ENCODE results near the gene METTL8. TPM values are rescaled to one million over a fixed set of nuclear protein-coding genes. Genes with fewer than 3 reads are reported as not detected.

Gene METTL8
- total RNA-seq, 1 experiment from 2014 or later: 59.1 TPM

DNA sequence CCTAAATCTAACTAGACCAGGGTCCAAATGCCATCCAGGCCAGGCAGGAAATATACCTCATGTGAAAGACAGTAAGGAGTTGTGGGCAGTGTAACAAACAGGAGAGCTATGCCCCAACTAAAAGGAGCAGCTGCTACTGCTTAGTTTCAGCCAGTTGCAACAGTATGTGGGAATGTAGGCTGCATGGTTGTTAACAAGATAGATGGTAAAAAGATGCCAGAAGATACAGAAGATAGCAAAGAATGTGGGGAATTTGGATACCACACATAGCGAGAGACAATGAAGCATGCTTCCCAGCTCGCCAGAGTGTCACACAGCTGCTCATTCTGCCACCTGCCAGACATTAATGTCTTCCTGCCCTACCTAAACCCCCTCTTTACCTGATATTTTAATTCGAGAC lies 49.1 kb upstream of the METTL8 start:
- DNase-seq (ENCODE audit: low spot score) (no peak), ATAC-seq (peak; percentile 91)
- Mint-ChIP-seq H3K4me3 (no peak overlapping the region), H3K36me3 (peaks cover 19% of the 10 kb centered on the region), H3K9me3 (no peaks in the 10 kb centered on the region), H3K27me3 (ENCODE audit: low read depth) (no peaks in the 10 kb centered on the region), H3K4me1 (peaks cover 17% of the 10 kb centered on the region), H3K27ac (peak overlapping the region; percentile 82)
- TF ChIP-seq TEAD4 (CRISPR knock-in tag; IDR thresholded peaks at IDR 0.05) (peak; percentile 24; the same call in 1 of the 2 replicates), ESRRA (CRISPR knock-in tag; IDR thresholded peaks at IDR 0.05; ENCODE audit: borderline replicate concordance) (no peak), NR2C2 (CRISPR knock-in tag; IDR thresholded peaks at IDR 0.05) (no peak), GRHL2 (CRISPR knock-in tag; IDR thresholded peaks at IDR 0.05; ENCODE audit: insufficient replicate concordance, severe bottlenecking) (no peak), NFYB (CRISPR knock-in tag; conservative IDR thresholded peaks at IDR 0.05; ENCODE audit: low read depth) (no peak)
- TF ChIP-seq, protein P1, sequence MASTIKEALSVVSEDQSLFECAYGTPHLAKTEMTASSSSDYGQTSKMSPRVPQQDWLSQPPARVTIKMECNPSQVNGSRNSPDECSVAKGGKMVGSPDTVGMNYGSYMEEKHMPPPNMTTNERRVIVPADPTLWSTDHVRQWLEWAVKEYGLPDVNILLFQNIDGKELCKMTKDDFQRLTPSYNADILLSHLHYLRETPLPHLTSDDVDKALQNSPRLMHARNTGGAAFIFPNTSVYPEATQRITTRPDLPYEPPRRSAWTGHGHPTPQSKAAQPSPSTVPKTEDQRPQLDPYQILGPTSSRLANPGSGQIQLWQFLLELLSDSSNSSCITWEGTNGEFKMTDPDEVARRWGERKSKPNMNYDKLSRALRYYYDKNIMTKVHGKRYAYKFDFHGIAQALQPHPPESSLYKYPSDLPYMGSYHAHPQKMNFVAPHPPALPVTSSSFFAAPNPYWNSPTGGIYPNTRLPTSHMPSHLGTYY (CRISPR knock-in tag; IDR thresholded peaks at IDR 0.05): no peak
- CTCF ChIA-PET: interaction anchor here (0.7 to 1.3 kb wide), 3 partner anchors 8 to 510 kb away, joined by 3 to 6 read pairs (median 3); no protein-coding TSS in a partner anchor
- POLR2A ChIA-PET: no interaction called here

DNA sequence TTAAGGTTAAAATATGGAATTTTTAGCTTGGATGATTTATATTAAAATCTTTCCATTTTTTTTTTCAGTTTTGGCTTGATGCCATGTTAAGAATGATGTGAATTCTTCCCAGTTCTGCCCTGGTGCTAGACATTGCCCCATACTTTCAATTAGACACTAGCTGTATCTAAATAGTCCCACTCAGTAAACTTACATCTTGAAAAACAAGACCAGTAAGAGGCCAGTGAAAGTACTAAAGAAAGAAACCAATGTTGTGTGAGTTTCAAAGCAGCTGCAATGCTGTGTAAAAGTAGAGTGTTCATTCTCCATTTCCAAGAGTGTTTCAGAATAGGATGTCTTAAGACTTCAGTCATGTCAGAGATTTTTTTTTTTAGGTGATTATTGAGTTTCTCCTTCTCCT lies 48.5 kb upstream of the METTL8 start:
- ChIA-PET CTCF (interaction anchor here (0.7 to 1.3 kb wide), 4 partner anchors 9 to 510 kb away, joined by 3 to 6 read pairs (median 3); no protein-coding TSS in a partner anchor), POLR2A (no interaction called here)
- ATAC-seq (no peak), DNase-seq (ENCODE audit: low spot score) (no peak)
- H3K27me3 Mint-ChIP-seq (ENCODE audit: low read depth): no peaks in the 10 kb centered on the region
- H3K4me1 Mint-ChIP-seq: peaks cover 17% of the 10 kb centered on the region
- peaks cover 19% of the 10 kb centered on the region for H3K36me3 Mint-ChIP-seq
- H3K9me3 Mint-ChIP-seq: no peaks in the 10 kb centered on the region
- no peak overlapping the region for H3K4me3 Mint-ChIP-seq
- peak overlapping the region; percentile 82 for H3K27ac Mint-ChIP-seq
- TF ChIP-seq, protein P2, sequence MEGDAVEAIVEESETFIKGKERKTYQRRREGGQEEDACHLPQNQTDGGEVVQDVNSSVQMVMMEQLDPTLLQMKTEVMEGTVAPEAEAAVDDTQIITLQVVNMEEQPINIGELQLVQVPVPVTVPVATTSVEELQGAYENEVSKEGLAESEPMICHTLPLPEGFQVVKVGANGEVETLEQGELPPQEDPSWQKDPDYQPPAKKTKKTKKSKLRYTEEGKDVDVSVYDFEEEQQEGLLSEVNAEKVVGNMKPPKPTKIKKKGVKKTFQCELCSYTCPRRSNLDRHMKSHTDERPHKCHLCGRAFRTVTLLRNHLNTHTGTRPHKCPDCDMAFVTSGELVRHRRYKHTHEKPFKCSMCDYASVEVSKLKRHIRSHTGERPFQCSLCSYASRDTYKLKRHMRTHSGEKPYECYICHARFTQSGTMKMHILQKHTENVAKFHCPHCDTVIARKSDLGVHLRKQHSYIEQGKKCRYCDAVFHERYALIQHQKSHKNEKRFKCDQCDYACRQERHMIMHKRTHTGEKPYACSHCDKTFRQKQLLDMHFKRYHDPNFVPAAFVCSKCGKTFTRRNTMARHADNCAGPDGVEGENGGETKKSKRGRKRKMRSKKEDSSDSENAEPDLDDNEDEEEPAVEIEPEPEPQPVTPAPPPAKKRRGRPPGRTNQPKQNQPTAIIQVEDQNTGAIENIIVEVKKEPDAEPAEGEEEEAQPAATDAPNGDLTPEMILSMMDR (IDR thresholded peaks at IDR 0.05): no peak
- TF ChIP-seq, protein P3, sequence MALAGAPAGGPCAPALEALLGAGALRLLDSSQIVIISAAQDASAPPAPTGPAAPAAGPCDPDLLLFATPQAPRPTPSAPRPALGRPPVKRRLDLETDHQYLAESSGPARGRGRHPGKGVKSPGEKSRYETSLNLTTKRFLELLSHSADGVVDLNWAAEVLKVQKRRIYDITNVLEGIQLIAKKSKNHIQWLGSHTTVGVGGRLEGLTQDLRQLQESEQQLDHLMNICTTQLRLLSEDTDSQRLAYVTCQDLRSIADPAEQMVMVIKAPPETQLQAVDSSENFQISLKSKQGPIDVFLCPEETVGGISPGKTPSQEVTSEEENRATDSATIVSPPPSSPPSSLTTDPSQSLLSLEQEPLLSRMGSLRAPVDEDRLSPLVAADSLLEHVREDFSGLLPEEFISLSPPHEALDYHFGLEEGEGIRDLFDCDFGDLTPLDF (CRISPR knock-in tag; IDR thresholded peaks at IDR 0.05): no peak
- TF ChIP-seq, protein P4, sequence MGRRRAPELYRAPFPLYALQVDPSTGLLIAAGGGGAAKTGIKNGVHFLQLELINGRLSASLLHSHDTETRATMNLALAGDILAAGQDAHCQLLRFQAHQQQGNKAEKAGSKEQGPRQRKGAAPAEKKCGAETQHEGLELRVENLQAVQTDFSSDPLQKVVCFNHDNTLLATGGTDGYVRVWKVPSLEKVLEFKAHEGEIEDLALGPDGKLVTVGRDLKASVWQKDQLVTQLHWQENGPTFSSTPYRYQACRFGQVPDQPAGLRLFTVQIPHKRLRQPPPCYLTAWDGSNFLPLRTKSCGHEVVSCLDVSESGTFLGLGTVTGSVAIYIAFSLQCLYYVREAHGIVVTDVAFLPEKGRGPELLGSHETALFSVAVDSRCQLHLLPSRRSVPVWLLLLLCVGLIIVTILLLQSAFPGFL (CRISPR knock-in tag; IDR thresholded peaks at IDR 0.05; ENCODE audit: borderline replicate concordance): no peak
- TF ChIP-seq FOXK1 (CRISPR knock-in tag; IDR thresholded peaks at IDR 0.05): no peak
- no peak for TF ChIP-seq KAT7 (CRISPR knock-in tag; IDR thresholded peaks at IDR 0.05; ENCODE audit: borderline replicate concordance)
- TF ChIP-seq PRRX2 (CRISPR knock-in tag; IDR thresholded peaks at IDR 0.05): no peak
- no peak for TF ChIP-seq SP1 (CRISPR knock-in tag; conservative IDR thresholded peaks at IDR 0.05)
- no peak for TF ChIP-seq EMX1 (CRISPR knock-in tag; IDR thresholded peaks at IDR 0.05)
- TF ChIP-seq, protein P5, sequence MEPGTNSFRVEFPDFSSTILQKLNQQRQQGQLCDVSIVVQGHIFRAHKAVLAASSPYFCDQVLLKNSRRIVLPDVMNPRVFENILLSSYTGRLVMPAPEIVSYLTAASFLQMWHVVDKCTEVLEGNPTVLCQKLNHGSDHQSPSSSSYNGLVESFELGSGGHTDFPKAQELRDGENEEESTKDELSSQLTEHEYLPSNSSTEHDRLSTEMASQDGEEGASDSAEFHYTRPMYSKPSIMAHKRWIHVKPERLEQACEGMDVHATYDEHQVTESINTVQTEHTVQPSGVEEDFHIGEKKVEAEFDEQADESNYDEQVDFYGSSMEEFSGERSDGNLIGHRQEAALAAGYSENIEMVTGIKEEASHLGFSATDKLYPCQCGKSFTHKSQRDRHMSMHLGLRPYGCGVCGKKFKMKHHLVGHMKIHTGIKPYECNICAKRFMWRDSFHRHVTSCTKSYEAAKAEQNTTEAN (CRISPR knock-in tag; IDR thresholded peaks at IDR 0.05): no peak
- TF ChIP-seq, protein P6, sequence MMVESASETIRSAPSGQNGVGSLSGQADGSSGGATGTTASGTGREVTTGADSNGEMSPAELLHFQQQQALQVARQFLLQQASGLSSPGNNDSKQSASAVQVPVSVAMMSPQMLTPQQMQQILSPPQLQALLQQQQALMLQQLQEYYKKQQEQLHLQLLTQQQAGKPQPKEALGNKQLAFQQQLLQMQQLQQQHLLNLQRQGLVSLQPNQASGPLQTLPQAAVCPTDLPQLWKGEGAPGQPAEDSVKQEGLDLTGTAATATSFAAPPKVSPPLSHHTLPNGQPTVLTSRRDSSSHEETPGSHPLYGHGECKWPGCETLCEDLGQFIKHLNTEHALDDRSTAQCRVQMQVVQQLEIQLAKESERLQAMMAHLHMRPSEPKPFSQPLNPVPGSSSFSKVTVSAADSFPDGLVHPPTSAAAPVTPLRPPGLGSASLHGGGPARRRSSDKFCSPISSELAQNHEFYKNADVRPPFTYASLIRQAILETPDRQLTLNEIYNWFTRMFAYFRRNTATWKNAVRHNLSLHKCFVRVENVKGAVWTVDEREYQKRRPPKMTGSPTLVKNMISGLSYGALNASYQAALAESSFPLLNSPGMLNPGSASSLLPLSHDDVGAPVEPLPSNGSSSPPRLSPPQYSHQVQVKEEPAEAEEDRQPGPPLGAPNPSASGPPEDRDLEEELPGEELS (CRISPR knock-in tag; IDR thresholded peaks at IDR 0.05): no peak
- TF ChIP-seq, protein P7, sequence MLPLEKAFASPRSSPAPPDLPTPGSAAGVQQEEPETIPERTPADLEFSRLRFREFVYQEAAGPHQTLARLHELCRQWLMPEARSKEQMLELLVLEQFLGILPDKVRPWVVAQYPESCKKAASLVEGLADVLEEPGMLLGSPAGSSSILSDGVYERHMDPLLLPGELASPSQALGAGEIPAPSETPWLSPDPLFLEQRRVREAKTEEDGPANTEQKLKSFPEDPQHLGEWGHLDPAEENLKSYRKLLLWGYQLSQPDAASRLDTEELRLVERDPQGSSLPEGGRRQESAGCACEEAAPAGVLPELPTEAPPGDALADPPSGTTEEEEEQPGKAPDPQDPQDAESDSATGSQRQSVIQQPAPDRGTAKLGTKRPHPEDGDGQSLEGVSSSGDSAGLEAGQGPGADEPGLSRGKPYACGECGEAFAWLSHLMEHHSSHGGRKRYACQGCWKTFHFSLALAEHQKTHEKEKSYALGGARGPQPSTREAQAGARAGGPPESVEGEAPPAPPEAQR (CRISPR knock-in tag; IDR thresholded peaks at IDR 0.05): no peak
- TF ChIP-seq, protein P8, sequence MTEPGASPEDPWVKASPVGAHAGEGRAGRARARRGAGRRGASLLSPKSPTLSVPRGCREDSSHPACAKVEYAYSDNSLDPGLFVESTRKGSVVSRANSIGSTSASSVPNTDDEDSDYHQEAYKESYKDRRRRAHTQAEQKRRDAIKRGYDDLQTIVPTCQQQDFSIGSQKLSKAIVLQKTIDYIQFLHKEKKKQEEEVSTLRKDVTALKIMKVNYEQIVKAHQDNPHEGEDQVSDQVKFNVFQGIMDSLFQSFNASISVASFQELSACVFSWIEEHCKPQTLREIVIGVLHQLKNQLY (CRISPR knock-in tag; IDR thresholded peaks at IDR 0.05): no peak
- no peak for TF ChIP-seq ZNF263 (CRISPR knock-in tag; IDR thresholded peaks at IDR 0.05; ENCODE audit: low read depth)
- no peak for TF ChIP-seq TEAD1 (CRISPR knock-in tag; IDR thresholded peaks at IDR 0.05)
- TF ChIP-seq, protein P9, sequence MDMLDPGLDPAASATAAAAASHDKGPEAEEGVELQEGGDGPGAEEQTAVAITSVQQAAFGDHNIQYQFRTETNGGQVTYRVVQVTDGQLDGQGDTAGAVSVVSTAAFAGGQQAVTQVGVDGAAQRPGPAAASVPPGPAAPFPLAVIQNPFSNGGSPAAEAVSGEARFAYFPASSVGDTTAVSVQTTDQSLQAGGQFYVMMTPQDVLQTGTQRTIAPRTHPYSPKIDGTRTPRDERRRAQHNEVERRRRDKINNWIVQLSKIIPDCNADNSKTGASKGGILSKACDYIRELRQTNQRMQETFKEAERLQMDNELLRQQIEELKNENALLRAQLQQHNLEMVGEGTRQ (CRISPR knock-in tag; IDR thresholded peaks at IDR 0.05): no peak
- TF ChIP-seq CREM (CRISPR knock-in tag; IDR thresholded peaks at IDR 0.05): no peak
- TF ChIP-seq JAZF1 (CRISPR knock-in tag; IDR thresholded peaks at IDR 0.05): no peak
- no peak for TF ChIP-seq SMAD3 (CRISPR knock-in tag; IDR thresholded peaks at IDR 0.05; ENCODE audit: borderline replicate concordance)

Measured in WTC11 (cell line).